ENCODE data around the gene GNG12.

DNA sequence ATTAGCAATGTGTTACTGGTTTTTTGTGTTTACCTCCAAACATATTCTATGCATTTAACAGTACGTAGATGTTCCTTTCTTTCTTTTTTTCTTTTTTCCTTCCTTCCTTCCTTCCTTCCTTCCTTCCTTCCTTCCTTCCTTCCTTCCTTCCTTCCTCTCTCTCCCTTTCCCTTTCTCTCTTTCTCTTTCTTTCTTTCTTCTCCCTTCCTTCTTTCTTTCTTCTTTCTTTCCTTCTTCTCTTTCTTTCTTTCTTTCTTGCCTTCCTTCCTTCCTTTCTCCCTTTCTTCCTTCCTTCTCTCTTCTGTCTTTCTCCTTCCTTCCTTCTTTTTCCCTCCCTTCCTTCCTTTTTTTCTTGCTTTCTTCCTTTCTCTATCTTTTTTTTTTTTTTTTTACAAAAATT, 46.2 kb upstream of the GNG12 start:
- TF ChIP-seq GATA2 (IDR thresholded peaks at IDR 0.05; ENCODE audit: low read depth, low read length) (no peak), GATA3 (IDR thresholded peaks at IDR 0.05; ENCODE audit: low read depth, low read length) (no peak)

Measured in SH-SY5Y (cell line).